Measurements from ENCODE around the gene CIBAR2. TPM values are rescaled to one million over a fixed set of nuclear protein-coding genes. Genes with fewer than 3 reads are reported as not detected.

The CIBAR2 gene
- total RNA-seq, 1 donor from 2014 or later: not detected

GRCh38 chr16:85092309-85092708, 20.0 kb downstream of the CIBAR2 start:
- no peak for DNase-seq
- TF ChIP-seq, protein P1, sequence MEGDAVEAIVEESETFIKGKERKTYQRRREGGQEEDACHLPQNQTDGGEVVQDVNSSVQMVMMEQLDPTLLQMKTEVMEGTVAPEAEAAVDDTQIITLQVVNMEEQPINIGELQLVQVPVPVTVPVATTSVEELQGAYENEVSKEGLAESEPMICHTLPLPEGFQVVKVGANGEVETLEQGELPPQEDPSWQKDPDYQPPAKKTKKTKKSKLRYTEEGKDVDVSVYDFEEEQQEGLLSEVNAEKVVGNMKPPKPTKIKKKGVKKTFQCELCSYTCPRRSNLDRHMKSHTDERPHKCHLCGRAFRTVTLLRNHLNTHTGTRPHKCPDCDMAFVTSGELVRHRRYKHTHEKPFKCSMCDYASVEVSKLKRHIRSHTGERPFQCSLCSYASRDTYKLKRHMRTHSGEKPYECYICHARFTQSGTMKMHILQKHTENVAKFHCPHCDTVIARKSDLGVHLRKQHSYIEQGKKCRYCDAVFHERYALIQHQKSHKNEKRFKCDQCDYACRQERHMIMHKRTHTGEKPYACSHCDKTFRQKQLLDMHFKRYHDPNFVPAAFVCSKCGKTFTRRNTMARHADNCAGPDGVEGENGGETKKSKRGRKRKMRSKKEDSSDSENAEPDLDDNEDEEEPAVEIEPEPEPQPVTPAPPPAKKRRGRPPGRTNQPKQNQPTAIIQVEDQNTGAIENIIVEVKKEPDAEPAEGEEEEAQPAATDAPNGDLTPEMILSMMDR (IDR thresholded peaks at IDR 0.05; ENCODE audit: borderline replicate concordance): no peak

GRCh38 chr16:85091522-85091910, 20.8 kb downstream of the CIBAR2 start:
- Histone ChIP-seq H3K27ac (replicated peaks) (no peak overlapping the region), H3K36me3 (peaks cover 6% of the 10 kb centered on the region), H3K9me3 (replicated peaks) (no peaks in the 10 kb centered on the region), H3K4me1 (peaks cover 36% of the 10 kb centered on the region), H3K4me3 (no peak overlapping the region), H3K27me3 (ENCODE audit: low read depth) (peaks cover 36% of the 10 kb centered on the region)
- TF ChIP-seq, protein P1 (IDR thresholded peaks at IDR 0.05; ENCODE audit: borderline replicate concordance): no peak
- intact Hi-C loops (cut with micrococcal nuclease): no loop called here
- no peak for DNase-seq

More at GRCh38 chr16:85092309-85092708, 20.0 kb downstream of the CIBAR2 start:
- Histone ChIP-seq H3K4me1 (peaks cover 29% of the 10 kb centered on the region), H3K4me3 (no peak overlapping the region), H3K27ac (replicated peaks) (no peak overlapping the region), H3K9me3 (replicated peaks) (no peaks in the 10 kb centered on the region), H3K27me3 (ENCODE audit: low read depth) (peaks cover 44% of the 10 kb centered on the region), H3K36me3 (peaks cover 6% of the 10 kb centered on the region)
- intact Hi-C loops (cut with micrococcal nuclease): no loop called here

DNA sequence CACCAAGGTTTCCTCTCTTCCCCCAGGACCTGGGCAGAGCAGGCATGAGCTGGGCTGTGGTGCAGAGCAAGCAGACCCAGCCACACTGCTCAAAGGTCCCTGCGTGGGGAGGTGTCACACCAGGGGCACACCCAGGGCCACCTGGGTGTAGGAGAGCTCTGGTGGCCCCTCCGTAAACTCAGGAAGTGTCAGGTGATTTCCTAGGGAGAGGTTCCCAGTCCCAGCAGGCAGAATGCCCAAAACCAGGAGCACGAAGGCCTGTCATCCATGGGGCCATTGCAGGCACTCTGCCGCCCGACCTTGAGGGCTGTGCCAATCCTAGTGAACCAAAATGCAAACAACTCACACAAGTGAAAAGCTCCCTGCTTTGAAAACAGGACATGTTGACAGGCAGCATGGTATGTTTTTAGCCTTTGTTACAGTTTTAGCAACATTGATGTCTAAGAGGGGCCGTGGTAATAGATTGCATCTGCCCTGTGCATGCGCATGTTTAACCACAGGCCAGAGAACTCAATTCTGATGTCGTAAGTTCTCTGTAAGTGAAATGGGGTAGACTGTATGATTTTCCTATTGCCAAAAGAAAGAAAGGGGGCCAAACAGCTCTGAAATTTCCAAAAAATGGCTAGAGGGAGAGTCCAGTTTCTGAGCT, 21.3 kb downstream of the CIBAR2 start:
- H3K4me1 ChIP-seq: peaks cover 38% of the 10 kb centered on the region
- no peak overlapping the region for H3K4me3 ChIP-seq
- no peak for DNase-seq
- peaks cover 30% of the 10 kb centered on the region for H3K27me3 ChIP-seq (ENCODE audit: low read depth)
- H3K27ac ChIP-seq (replicated peaks): no peak overlapping the region
- intact Hi-C loops (cut with micrococcal nuclease): no loop called here
- TF ChIP-seq, protein P1 (IDR thresholded peaks at IDR 0.05; ENCODE audit: borderline replicate concordance): no peak
- peaks cover 6% of the 10 kb centered on the region for H3K36me3 ChIP-seq
- no peaks in the 10 kb centered on the region for H3K9me3 ChIP-seq (replicated peaks)

GRCh38 chr16:85090181-85090580, 22.1 kb downstream of the CIBAR2 start:
- H3K27me3 ChIP-seq (ENCODE audit: low read depth): peaks cover 22% of the 10 kb centered on the region
- H3K9me3 ChIP-seq (replicated peaks): no peaks in the 10 kb centered on the region
- TF ChIP-seq, protein P1 (IDR thresholded peaks at IDR 0.05; ENCODE audit: borderline replicate concordance): no peak
- peaks cover 36% of the 10 kb centered on the region for H3K4me1 ChIP-seq
- H3K27ac ChIP-seq (replicated peaks): no peak overlapping the region
- DNase-seq: no peak
- no peak overlapping the region for H3K4me3 ChIP-seq
- intact Hi-C loops (cut with micrococcal nuclease): no loop called here
- H3K36me3 ChIP-seq: peaks cover 6% of the 10 kb centered on the region

GRCh38 chr16:85089525-85089924, 22.7 kb downstream of the CIBAR2 start:
- DNase-seq: no peak
- Histone ChIP-seq H3K27me3 (ENCODE audit: low read depth) (peaks cover 16% of the 10 kb centered on the region), H3K9me3 (replicated peaks) (no peaks in the 10 kb centered on the region), H3K27ac (replicated peaks) (no peak overlapping the region), H3K4me3 (no peak overlapping the region), H3K36me3 (peaks cover 6% of the 10 kb centered on the region), H3K4me1 (peaks cover 33% of the 10 kb centered on the region)
- intact Hi-C loops (cut with micrococcal nuclease): no loop called here
- TF ChIP-seq, protein P1 (IDR thresholded peaks at IDR 0.05; ENCODE audit: borderline replicate concordance): no peak
